Ovary (tissue), 9 donors: ENCODE results near the gene FTL. TPM values are rescaled to one million over a fixed set of nuclear protein-coding genes. Genes with fewer than 3 reads are reported as not detected.
A peak's percentile ranks its signal among the peaks of the same experiment; 100 is the strongest.

Source experiments
- DNase-seq, 5 donors: peaks; one replicate each; pipeline ENCODE4 v3.0.0-alpha.2; 2019 to 2020
- H3K27ac ChIP-seq, 2 donors: fragments of 200-600 bp; one replicate each; pipeline versions ENCODE4 v1.5.1 to v1.8.0; 2019 to 2022
- H3K27me3 ChIP-seq: fragments of 200-600 bp; one replicate; pipeline ENCODE4 v1.8.0; 2022
- H3K36me3 ChIP-seq: fragments of 200-600 bp; sonication (generic); one replicate; pipeline ENCODE4 v1.5.1; 2019
- H3K4me1 ChIP-seq: one replicate; pipeline ENCODE4 v1.8.1; 2013; ENCODE audit warnings: mild to moderate bottlenecking, moderate library complexity; ENCODE audit not compliant: insufficient read depth
- H3K4me3 ChIP-seq: fragments of 200-600 bp; sonication (generic); one replicate; pipeline ENCODE4 v1.5.1; 2017
- H3K9me3 ChIP-seq, 2 donors: fragments of 200-600 bp in 1 of 2; sonication (generic) in 1 of 2; one replicate each; pipeline versions ENCODE4 v1.5.1 to v1.8.1; 2013 to 2019; ENCODE audit warnings: mild to moderate bottlenecking in 1 of 2, moderate library complexity in 1 of 2
- EP300 ChIP-seq: sonication (generic); formaldehyde crosslinking; IDR thresholded peaks from one replicate; pipeline ENCODE4 v1.6.1; 2017; ENCODE audit warnings: antibody characterized with exemption
- POLR2A ChIP-seq: fragments of 450-650 bp; IDR thresholded peaks from one replicate; pipeline ENCODE4 v1.6.1; 2017; ENCODE audit warnings: antibody characterized with exemption, mild to moderate bottlenecking, moderate library complexity
- WGBS, 3 donors: extraction: QIAGEN DNeasy Blood & Tissue Kit in 1 of 3; methylation state at CpG; one replicate each; pipeline versions ENCODE4 v1.1.5 to v1.1.7; 2013 to 2017; 5-methylcytosine and 5-hydroxymethylcytosine counted together
- intact Hi-C, 4 donors: fragments of 100-400 bp; cut with DNase I; formaldehyde crosslinking; loops; one replicate each; pipeline versions ENCODE4 v1.11.0 to v1.15.1; 2022 to 2023
- polyA plus RNA-seq, 2 donors: library from polyadenylated mRNA; stranded (reverse); fragments of 200-250 nt in 1 of 2; fragments of 350-450 nt in 1 of 2; fragmentation: Illumina TruSeq in 1 of 2; extraction: RNeasy Lipid Tissue Mini Kit (QIAGEN cat#74804) in 1 of 2; gene quantifications; one replicate each; pipeline ENCODE4 v1.2.3, GENCODE V29; 2013 to 2014
- total RNA-seq, 7 donors: library from RNA; depleted of rRNA in 2 of 7; stranded (reverse); fragments of >200 nt in 2 of 7; fragmentation: NEBNext Ultra II Directional in 3 of 7; extraction: Animal tissue kit (Norgen Biotek cat#: 25700) in 3 of 7; gene quantifications; one replicate each; pipeline versions ENCODE4 v1.1.0 to v1.2.4, GENCODE V29; 2016 to 2023
- TF ChIP-seq, protein P1 (sequence below), 3 donors: fragments of 450-650 bp in 2 of 3; fragments of 200-600 bp in 1 of 3; IDR thresholded peaks; one replicate each; pipeline versions ENCODE4 v1.5.1 to v1.8.0; 2016 to 2022; ENCODE audit warnings: antibody characterized with exemption in 3 of 3, mild to moderate bottlenecking in 1 of 3
- donor health status: DM: no; HTN: no; CAD: no; lungs with moderate emphysema.
- donor health status: DM: no; HTN: no; CAD: no.
- donor health status: Bipolar disorder and iron deficiency.
- donor health status: DM: yes; HTN: yes; CAD: no.
- donor health status: DM: no; HTN: no; CAD: no.
- donor health status: DM: yes; HTN: yes; CAD: no.

Gene FTL
- total and polyA plus RNA-seq, 9 donors = 1,608 to 3,617 (median 2,643) TPM

- no peak overlapping the region for H3K27ac ChIP-seq
- H3K9me3 ChIP-seq = no peaks in the 10 kb centered on the region
- no peaks in the 10 kb centered on the region for H3K27me3 ChIP-seq
- 89 to 95% (median 94%) methylated on average over 9 of the region's 9 CpGs for WGBS, 3 donors
- H3K4me1 ChIP-seq = peaks cover 12% of the 10 kb centered on the region
- no peaks in the 10 kb centered on the region for H3K36me3 ChIP-seq
- H3K4me3 ChIP-seq = no peak overlapping the region
- no peak for DNase-seq
- TF ChIP-seq EP300 = no peak
- no peak for TF ChIP-seq POLR2A
- TF ChIP-seq, protein P1, sequence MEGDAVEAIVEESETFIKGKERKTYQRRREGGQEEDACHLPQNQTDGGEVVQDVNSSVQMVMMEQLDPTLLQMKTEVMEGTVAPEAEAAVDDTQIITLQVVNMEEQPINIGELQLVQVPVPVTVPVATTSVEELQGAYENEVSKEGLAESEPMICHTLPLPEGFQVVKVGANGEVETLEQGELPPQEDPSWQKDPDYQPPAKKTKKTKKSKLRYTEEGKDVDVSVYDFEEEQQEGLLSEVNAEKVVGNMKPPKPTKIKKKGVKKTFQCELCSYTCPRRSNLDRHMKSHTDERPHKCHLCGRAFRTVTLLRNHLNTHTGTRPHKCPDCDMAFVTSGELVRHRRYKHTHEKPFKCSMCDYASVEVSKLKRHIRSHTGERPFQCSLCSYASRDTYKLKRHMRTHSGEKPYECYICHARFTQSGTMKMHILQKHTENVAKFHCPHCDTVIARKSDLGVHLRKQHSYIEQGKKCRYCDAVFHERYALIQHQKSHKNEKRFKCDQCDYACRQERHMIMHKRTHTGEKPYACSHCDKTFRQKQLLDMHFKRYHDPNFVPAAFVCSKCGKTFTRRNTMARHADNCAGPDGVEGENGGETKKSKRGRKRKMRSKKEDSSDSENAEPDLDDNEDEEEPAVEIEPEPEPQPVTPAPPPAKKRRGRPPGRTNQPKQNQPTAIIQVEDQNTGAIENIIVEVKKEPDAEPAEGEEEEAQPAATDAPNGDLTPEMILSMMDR (IDR thresholded peaks at IDR 0.05) = no peak
- intact Hi-C loops = no loop called here
These were observed 23.8 kb downstream of the FTL start for GRCh38 chr19:48988860-48989259.

DNA sequence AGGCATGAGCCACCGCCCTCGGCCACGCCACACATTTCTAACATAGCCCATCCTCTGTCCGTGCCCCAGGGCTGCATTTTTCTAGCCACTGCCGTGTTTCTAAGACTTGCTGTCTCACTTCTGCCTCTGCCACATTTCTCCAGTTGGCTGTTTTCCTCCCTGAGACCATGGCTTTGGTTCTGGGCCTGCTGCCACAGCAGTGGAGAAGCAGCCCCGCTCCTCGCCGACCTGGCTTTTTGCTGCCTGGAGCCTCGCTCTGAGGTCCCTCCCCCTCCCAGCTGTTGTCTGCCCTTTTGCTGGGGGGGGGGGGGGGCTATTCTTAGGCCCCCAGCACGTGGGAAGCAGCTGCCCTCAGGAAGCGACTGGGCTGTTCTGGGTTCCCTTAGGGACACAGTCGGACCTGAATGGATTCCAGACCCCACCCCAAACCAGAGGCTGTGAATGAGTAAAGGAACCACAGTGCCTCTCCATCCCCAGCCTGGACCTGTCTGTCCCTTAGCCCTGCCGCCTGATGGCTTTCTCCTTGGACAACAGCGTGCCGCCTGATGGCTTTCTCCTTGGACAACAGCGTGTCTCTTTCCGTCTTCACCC is 24.7 kb downstream of the FTL start:
- no peaks in the 10 kb centered on the region for H3K27me3 ChIP-seq
- TF ChIP-seq, protein P1 (IDR thresholded peaks at IDR 0.05) = no peak
- no peak for TF ChIP-seq POLR2A
- TF ChIP-seq EP300 = no peak
- H3K27ac ChIP-seq = no peak overlapping the region
- DNase-seq = no peak
- intact Hi-C loops = no loop called here
- 61 to 66% (median 65%) methylated on average over 17 of the region's 17 CpGs for WGBS, 3 donors
- no peaks in the 10 kb centered on the region for H3K36me3 ChIP-seq
- no peak overlapping the region for H3K4me3 ChIP-seq
- peaks cover 14% of the 10 kb centered on the region for H3K4me1 ChIP-seq
- H3K9me3 ChIP-seq = no peaks in the 10 kb centered on the region

GRCh38 chr19:48990400-48990799 is 25.3 kb downstream of the FTL start:
- Histone ChIP-seq H3K4me1 (peaks cover 16% of the 10 kb centered on the region), H3K9me3 (no peaks in the 10 kb centered on the region), H3K4me3 (no peak overlapping the region), H3K27me3 (no peaks in the 10 kb centered on the region), H3K27ac (no peak overlapping the region), H3K36me3 (no peaks in the 10 kb centered on the region)
- intact Hi-C loops = no loop called here
- no peak for DNase-seq
- TF ChIP-seq EP300 = no peak
- TF ChIP-seq, protein P1 (IDR thresholded peaks at IDR 0.05) = no peak
- no peak for TF ChIP-seq POLR2A
- 55 to 59% (median 57%) methylated on average over 4 of the region's 4 CpGs for WGBS, 3 donors

DNA sequence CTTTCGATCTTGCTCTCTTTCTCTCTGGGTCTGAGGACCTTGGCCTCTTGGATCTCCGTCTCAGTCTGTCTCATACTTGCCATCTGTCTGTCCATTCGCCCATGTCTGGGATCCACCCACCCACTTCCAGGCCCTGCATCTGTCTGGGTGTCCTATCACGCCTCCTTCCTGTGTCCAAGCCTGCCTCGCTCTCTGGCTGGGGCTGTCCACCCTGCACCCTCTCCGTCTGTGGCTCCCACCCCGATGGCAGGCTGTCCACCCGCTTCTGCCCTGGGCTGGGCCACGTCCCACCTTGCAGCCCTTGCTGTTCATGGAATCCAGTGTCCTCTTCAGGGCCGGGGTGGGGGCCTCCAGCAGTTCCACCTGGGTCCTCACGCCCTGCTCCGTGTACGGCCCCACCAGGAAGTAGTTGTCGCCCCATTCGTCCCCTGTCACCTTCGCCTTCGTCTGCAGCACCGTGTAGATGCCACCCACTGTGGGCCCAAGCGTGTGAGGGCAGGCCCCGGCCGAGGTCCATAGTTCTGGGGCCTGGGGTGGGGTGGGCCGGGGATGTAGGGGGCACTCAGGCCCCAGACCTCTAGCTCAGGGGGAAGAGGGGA is 26.0 kb downstream of the FTL start:
- intact Hi-C loops = no loop called here
- peak overlapping the region in 1 of 2 donors; percentile 83 for H3K27ac ChIP-seq
- peak in 2 of 5 donors; percentile 18 to 38 for DNase-seq
- H3K27me3 ChIP-seq = no peaks in the 10 kb centered on the region
- H3K4me1 ChIP-seq = peaks cover 16% of the 10 kb centered on the region
- TF ChIP-seq EP300 (no peak), POLR2A (no peak)
- TF ChIP-seq, protein P1 (IDR thresholded peaks at IDR 0.05) = no peak
- no peaks in the 10 kb centered on the region for H3K36me3 ChIP-seq
- 85 to 89% (median 87%) methylated on average over 20 to 22 of the region's 22 CpGs for WGBS, 3 donors
- H3K9me3 ChIP-seq = no peaks in the 10 kb centered on the region
- no peak overlapping the region for H3K4me3 ChIP-seq
